ENCODE measurements around the gene EXO5. TPM values are rescaled to one million over a fixed set of nuclear protein-coding genes. Genes with fewer than 3 reads are reported as not detected.

Gene EXO5
- total and polyA plus RNA-seq, 2 of the 13 experiments (the other 11 are each of a cell fraction or from before 2014, with no cell fraction given), result 9.9 to 20.5 TPM

DNA sequence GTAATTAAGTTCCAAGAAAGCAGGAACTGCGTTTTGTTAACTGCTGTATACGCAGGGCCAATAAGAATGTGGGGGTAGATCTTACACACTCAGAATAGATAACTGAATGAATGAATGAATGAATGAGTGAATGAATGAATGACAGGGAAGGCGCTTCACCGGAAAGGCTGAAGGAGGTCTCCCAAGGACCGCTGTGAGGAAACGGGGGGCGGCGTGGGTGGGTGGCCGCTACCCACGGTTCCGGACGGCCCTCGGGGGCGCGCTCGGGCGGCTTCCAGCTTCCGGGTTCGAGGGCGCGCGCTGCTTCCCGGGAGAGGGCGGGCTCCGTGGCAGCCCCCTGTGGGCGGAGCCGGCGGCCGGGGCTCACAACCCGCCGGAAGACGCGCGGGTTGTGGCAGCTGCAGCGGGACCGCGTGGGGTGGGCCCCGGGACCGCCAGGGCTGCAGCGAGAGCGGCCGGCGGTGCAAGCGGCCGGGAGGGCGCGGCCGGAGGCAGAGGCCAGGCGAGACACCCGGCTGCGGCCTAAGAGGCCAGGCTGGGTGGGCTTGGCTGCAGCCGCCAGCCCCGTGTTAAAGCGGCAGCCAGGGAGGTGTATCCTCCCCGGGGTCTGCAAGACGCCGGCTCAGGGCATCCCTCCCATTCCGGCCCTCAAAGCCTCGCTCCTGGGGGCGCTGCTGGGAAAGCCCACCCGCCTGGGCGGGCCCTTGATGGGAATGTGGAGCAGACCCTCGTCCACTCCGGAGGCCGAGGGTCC lies 31.5 kb upstream of the EXO5 start, which contains the start of gene ZFP69 (continued):
- TF ChIP-seq SYNCRIP (IDR thresholded peaks at IDR 0.05; ENCODE audit: insufficient read depth, low read depth, low read length) (no peak), ZNF629 (CRISPR knock-in tag; conservative IDR thresholded peaks at IDR 0.05) (no peak), DMAP1 (CRISPR knock-in tag; IDR thresholded peaks at IDR 0.05) (no peak), HNRNPH1 (optimal IDR thresholded peaks at IDR 0.05; ENCODE audit: low read depth, low read length) (no peak), POGZ (CRISPR knock-in tag; IDR thresholded peaks at IDR 0.05) (peak; percentile 39; the same call in 1 of the 2 replicates), DBP (CRISPR knock-in tag; IDR thresholded peaks at IDR 0.05; ENCODE audit: not compliant biosample characterization) (no peak), FOXP1 (IDR thresholded peaks at IDR 0.05) (no peak), FOXP1 (CRISPR knock-in tag; IDR thresholded peaks at IDR 0.05) (no peak), ZBTB3 (CRISPR knock-in tag; IDR thresholded peaks at IDR 0.05; ENCODE audit: borderline replicate concordance, low read depth) (no peak), RELA (CRISPR knock-in tag; IDR thresholded peaks at IDR 0.05) (no peak), HIVEP1 (CRISPR knock-in tag; IDR thresholded peaks at IDR 0.05) (no peak; the same call in 1 of the 2 replicates), DDIT3 (CRISPR knock-in tag; IDR thresholded peaks at IDR 0.05) (no peak), RXRA (CRISPR knock-in tag; IDR thresholded peaks at IDR 0.05) (no peak), NONO (IDR thresholded peaks at IDR 0.05) (no peak), NONO (CRISPR knock-in tag; conservative IDR thresholded peaks at IDR 0.05) (0 out of 2 replicates have a peak, but pooled peaks have one; percentile 32), TAF15 (IDR thresholded peaks at IDR 0.05; ENCODE audit: low read depth, low read length, poor library complexity, severe bottlenecking) (no peak), ZNF253 (CRISPR knock-in tag; IDR thresholded peaks at IDR 0.05; ENCODE audit: borderline replicate concordance) (no peak)
- TF ChIP-seq, protein P1, sequence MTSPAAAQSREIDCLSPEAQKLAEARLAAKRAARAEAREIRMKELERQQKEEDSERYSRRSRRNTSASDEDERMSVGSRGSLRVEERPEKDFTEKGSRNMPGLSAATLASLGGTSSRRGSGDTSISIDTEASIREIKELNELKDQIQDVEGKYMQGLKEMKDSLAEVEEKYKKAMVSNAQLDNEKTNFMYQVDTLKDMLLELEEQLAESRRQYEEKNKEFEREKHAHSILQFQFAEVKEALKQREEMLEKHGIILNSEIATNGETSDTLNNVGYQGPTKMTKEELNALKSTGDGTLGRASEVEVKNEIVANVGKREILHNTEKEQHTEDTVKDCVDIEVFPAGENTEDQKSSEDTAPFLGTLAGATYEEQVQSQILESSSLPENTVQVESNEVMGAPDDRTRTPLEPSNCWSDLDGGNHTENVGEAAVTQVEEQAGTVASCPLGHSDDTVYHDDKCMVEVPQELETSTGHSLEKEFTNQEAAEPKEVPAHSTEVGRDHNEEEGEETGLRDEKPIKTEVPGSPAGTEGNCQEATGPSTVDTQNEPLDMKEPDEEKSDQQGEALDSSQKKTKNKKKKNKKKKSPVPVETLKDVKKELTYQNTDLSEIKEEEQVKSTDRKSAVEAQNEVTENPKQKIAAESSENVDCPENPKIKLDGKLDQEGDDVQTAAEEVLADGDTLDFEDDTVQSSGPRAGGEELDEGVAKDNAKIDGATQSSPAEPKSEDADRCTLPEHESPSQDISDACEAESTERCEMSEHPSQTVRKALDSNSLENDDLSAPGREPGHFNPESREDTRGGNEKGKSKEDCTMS (CRISPR knock-in tag; conservative IDR thresholded peaks at IDR 0.05), result no peak
- TF ChIP-seq, protein P2, sequence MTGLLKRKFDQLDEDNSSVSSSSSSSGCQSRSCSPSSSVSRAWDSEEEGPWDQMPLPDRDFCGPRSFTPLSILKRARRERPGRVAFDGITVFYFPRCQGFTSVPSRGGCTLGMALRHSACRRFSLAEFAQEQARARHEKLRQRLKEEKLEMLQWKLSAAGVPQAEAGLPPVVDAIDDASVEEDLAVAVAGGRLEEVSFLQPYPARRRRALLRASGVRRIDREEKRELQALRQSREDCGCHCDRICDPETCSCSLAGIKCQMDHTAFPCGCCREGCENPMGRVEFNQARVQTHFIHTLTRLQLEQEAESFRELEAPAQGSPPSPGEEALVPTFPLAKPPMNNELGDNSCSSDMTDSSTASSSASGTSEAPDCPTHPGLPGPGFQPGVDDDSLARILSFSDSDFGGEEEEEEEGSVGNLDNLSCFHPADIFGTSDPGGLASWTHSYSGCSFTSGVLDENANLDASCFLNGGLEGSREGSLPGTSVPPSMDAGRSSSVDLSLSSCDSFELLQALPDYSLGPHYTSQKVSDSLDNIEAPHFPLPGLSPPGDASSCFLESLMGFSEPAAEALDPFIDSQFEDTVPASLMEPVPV (CRISPR knock-in tag; IDR thresholded peaks at IDR 0.05), result 0 out of 2 replicates have a peak, but pooled peaks have one; percentile 30
- TF ChIP-seq, protein P3, sequence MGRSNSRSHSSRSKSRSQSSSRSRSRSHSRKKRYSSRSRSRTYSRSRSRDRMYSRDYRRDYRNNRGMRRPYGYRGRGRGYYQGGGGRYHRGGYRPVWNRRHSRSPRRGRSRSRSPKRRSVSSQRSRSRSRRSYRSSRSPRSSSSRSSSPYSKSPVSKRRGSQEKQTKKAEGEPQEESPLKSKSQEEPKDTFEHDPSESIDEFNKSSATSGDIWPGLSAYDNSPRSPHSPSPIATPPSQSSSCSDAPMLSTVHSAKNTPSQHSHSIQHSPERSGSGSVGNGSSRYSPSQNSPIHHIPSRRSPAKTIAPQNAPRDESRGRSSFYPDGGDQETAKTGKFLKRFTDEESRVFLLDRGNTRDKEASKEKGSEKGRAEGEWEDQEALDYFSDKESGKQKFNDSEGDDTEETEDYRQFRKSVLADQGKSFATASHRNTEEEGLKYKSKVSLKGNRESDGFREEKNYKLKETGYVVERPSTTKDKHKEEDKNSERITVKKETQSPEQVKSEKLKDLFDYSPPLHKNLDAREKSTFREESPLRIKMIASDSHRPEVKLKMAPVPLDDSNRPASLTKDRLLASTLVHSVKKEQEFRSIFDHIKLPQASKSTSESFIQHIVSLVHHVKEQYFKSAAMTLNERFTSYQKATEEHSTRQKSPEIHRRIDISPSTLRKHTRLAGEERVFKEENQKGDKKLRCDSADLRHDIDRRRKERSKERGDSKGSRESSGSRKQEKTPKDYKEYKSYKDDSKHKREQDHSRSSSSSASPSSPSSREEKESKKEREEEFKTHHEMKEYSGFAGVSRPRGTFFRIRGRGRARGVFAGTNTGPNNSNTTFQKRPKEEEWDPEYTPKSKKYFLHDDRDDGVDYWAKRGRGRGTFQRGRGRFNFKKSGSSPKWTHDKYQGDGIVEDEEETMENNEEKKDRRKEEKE (IDR thresholded peaks at IDR 0.05), result no peak
